ENCODE data around the gene USH1C. TPM values are rescaled to one million over a fixed set of nuclear protein-coding genes. Genes with fewer than 3 reads are reported as not detected.

USH1C gene
- total RNA-seq, 4 donors from 2014 or later = 1.1 TPM; not detected in 3

DNA sequence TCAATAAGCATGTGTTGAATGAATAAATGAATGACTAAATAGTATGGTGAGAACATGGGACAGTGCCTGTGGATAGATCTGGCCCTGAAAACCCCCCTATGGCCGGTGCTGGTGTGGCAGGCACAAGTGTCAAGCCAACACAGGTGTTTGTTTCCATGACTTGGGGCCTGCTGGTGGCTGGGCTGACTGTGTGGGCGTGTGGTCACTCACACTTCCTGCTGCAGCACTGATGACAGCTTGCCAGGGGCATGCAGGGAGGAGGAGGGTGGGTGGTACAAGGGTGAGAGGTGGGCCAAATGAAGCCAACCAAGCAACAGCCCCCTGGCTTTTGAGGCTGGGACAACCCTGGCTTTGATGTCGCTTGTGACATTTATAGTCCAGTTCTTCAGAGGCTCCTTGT, 37.3 kb downstream of the USH1C start:
- no peak overlapping the region for H3K4me3 ChIP-seq
- H3K27ac ChIP-seq = no peak overlapping the region
- peaks cover 0 to 23% (median 7%) of the 10 kb centered on the region in 3 donors for H3K4me1 ChIP-seq
- H3K9me3 ChIP-seq = no peaks in the 10 kb centered on the region
- no peaks in the 10 kb centered on the region for H3K27me3 ChIP-seq
- no peaks in the 10 kb centered on the region for H3K36me3 ChIP-seq
- no peak for ATAC-seq
- TF ChIP-seq EP300 (IDR thresholded peaks at IDR 0.05) = no peak
- no peak for TF ChIP-seq POLR2AphosphoS5 (IDR thresholded peaks at IDR 0.05)
- TF ChIP-seq, protein P1, sequence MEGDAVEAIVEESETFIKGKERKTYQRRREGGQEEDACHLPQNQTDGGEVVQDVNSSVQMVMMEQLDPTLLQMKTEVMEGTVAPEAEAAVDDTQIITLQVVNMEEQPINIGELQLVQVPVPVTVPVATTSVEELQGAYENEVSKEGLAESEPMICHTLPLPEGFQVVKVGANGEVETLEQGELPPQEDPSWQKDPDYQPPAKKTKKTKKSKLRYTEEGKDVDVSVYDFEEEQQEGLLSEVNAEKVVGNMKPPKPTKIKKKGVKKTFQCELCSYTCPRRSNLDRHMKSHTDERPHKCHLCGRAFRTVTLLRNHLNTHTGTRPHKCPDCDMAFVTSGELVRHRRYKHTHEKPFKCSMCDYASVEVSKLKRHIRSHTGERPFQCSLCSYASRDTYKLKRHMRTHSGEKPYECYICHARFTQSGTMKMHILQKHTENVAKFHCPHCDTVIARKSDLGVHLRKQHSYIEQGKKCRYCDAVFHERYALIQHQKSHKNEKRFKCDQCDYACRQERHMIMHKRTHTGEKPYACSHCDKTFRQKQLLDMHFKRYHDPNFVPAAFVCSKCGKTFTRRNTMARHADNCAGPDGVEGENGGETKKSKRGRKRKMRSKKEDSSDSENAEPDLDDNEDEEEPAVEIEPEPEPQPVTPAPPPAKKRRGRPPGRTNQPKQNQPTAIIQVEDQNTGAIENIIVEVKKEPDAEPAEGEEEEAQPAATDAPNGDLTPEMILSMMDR (IDR thresholded peaks at IDR 0.05) = no peak
- TF ChIP-seq POLR2A (IDR thresholded peaks at IDR 0.05) = no peak
- 40 to 100% methylated on average over 1 to 2 of the region's 3 CpGs for WGBS, 2 donors (ENCODE audit: low coverage in 1 of 2)

DNA sequence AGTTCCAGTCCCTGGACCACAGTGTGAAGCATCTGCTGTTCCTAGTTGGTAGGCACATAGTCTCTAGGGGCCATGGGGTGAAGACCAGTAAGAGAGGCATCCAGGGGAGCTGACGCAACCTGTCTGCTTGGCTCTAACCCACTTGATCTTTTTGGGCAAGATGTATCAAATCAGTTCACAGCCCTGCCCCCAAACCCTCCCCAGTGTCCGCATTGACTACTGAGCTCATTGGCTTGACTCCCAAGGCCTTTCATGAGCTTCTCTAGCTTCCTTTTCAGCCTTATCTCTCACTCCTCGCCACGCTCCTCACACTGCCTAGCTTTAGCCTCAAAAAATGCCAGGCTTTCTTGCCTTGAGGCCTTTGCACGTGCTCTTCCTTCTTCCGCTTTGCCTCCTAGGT, 37.9 kb downstream of the USH1C start:
- H3K4me1 ChIP-seq = peaks cover 0 to 23% (median 7%) of the 10 kb centered on the region in 3 donors
- TF ChIP-seq POLR2A (IDR thresholded peaks at IDR 0.05) (no peak), EP300 (IDR thresholded peaks at IDR 0.05) (no peak), POLR2AphosphoS5 (IDR thresholded peaks at IDR 0.05) (no peak)
- TF ChIP-seq, protein P1 (IDR thresholded peaks at IDR 0.05) = no peak
- no peak overlapping the region for H3K27ac ChIP-seq
- 75 to 89% methylated on average over 5 to 6 of the region's 6 CpGs for WGBS, 2 donors (ENCODE audit: low coverage in 1 of 2)
- ATAC-seq = no peak
- no peaks in the 10 kb centered on the region for H3K36me3 ChIP-seq
- no peak overlapping the region for H3K4me3 ChIP-seq
- no peaks in the 10 kb centered on the region for H3K27me3 ChIP-seq
- no peaks in the 10 kb centered on the region for H3K9me3 ChIP-seq

DNA sequence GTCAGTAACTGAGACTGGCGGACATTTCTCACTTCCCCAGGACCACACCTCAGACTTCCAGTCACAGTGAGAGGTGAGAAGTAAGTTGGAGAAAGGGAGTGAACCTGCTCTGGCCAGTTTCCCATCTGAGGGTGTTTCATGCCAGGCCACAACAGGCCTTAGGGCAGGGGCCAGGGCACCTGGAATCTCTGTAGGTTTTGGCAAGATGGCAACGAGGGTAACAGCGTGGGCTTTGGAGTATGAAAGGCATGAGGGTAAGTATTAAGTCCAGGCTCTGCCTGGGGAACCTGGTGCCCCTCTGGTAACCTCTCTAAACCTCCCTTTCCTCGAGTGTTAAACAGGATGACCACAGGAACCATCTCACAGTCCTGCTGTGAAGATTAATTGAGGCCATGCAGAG, 39.1 kb downstream of the USH1C start:
- Histone ChIP-seq H3K27me3 (no peaks in the 10 kb centered on the region), H3K4me1 (peaks cover 0 to 23% (median 7%) of the 10 kb centered on the region in 3 donors), H3K4me3 (no peak overlapping the region), H3K36me3 (no peaks in the 10 kb centered on the region), H3K27ac (no peak overlapping the region), H3K9me3 (no peaks in the 10 kb centered on the region)
- 29 to 73% methylated on average over 1 to 3 of the region's 4 CpGs for WGBS, 2 donors (ENCODE audit: low coverage in 1 of 2)
- ATAC-seq = no peak
- TF ChIP-seq, protein P1 (IDR thresholded peaks at IDR 0.05) = no peak
- no peak for TF ChIP-seq EP300 (IDR thresholded peaks at IDR 0.05)

DNA sequence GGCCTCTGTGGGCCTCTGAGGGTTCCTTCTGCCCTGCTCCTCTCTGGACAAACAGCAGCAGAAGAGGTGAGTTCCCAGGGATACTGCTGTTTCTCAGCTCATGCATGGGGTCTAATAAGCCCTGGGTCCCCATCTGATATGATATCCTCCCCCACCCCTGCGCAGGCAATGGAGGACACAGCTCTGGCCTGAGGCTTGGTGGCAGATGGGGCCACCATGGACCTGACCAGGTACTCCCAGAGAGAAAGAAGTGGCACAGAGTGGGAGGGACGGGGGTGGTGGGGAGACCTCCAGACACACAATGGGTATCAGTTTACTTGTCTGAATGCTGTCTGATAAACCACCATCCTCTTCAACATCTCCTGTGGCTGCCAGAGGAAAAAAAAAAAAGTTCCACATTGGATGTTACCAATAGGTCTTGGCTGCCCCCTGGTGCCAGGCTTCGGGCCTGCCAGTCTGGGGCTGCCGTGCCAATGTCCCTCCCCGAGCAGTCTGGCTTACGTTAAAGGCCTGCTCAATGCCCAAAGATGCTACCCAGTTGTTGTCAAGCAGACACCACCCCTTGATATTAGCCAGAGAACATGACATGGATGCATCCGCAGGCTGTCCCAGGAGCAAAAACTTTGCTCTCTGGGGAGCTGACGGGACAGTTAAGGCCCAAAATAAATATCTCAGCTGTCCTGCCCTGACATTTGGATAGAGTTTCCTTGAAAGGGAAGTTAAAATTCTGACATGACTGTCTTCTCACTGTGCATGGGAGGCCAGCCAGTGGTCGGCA, 39.7 kb downstream of the USH1C start:
- H3K27ac ChIP-seq = no peak overlapping the region
- H3K4me3 ChIP-seq = no peak overlapping the region
- peak; percentile 52 for ATAC-seq
- H3K9me3 ChIP-seq = no peaks in the 10 kb centered on the region
- peaks cover 0 to 23% (median 7%) of the 10 kb centered on the region in 3 donors for H3K4me1 ChIP-seq
- H3K36me3 ChIP-seq = no peaks in the 10 kb centered on the region
- 0 to 40% methylated on average over 1 to 2 of the region's 9 CpGs for WGBS, 2 donors (ENCODE audit: low coverage in 1 of 2)
- TF ChIP-seq, protein P1 (IDR thresholded peaks at IDR 0.05) = peak in 3 of 4 experiments; percentile 81 to 95 (median 85)
- no peak for TF ChIP-seq POLR2A (IDR thresholded peaks at IDR 0.05)
- no peaks in the 10 kb centered on the region for H3K27me3 ChIP-seq

DNA sequence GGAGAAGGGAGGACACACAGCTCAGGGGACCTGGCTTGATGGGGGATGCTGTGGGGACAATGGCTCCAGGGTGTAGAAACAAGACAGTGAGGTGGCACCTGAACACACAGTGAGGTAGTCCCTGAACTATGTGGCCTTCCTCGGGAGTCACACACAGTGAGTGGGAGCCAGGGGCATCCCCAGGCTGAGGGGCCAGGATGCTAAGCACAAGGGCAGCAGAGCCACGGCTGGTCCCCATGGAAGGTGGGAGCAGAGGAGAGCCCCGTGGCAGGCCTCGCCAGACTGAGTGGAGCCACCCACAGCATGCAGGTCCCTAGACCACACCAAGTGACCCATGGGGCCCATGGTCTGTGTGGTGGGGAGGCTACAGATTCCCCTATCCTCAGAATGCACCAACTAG, 41.6 kb downstream of the USH1C start:
- no peak overlapping the region for H3K27ac ChIP-seq
- H3K4me1 ChIP-seq = peaks cover 0 to 7% (median 0%) of the 10 kb centered on the region in 3 donors
- no peak overlapping the region for H3K4me3 ChIP-seq
- H3K27me3 ChIP-seq = no peaks in the 10 kb centered on the region
- ATAC-seq = no peak
- no peak for TF ChIP-seq POLR2AphosphoS5 (IDR thresholded peaks at IDR 0.05)
- TF ChIP-seq, protein P1 (IDR thresholded peaks at IDR 0.05) = no peak
- no peak for TF ChIP-seq EP300 (IDR thresholded peaks at IDR 0.05)
- no peak for TF ChIP-seq POLR2A (IDR thresholded peaks at IDR 0.05)
- WGBS, 2 donors (ENCODE audit: low coverage in 1 of 2) = 73% methylated on average over 2 of the region's 4 CpGs; no CpG with 5 or more reads in 1 of the 2 donors
- no peaks in the 10 kb centered on the region for H3K9me3 ChIP-seq
- H3K36me3 ChIP-seq = no peaks in the 10 kb centered on the region

All from gastroesophageal sphincter (tissue), 4 donors.